ENCODE results near the gene ZBTB7A. TPM values are rescaled to one million over a fixed set of nuclear protein-coding genes. Genes with fewer than 3 reads are reported as not detected.

The ZBTB7A gene
- total and polyA plus RNA-seq, 5 donors = 17.5 to 32.6 (median 30.9) TPM

DNA sequence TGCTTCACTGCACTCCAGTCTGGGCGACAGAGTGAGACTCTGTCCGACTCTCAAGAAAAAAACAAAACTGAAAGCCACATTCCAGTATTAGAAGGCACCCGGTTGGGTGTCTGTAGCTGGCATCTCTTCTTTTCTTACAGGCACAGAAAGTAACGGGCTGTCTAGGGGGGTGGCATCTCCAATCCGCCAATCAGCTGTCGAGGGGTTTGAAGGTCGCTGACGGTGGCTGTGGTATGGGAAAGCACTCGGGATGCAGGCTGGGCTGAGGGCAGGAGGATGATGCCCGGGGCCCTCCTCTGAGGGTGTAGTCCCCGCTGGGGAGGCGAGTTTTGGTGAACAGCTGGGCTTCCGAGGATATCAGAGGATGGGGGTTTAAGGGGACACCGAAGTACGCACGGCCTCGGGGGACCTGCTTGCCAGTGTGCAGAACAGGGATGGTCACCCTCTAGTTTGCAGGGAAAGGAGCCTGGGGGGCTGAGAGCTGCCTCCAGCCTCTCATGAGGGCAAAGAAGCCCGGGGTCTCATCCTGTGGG, 27.0 kb upstream of the ZBTB7A start:
- H3K27me3 ChIP-seq (ENCODE audit: control insufficient read depth, insufficient read depth) = no peaks in the 10 kb centered on the region
- no peak overlapping the region for H3K4me3 ChIP-seq (ENCODE audit: low read length)
- intact Hi-C loops (cut with DNase I) = no loop called here
- WGBS = 95% methylated on average over 18 of the region's 18 CpGs
- H3K9me3 ChIP-seq (ENCODE audit: control insufficient read depth, low read length) = no peaks in the 10 kb centered on the region
- no peak overlapping the region for H3K27ac ChIP-seq (ENCODE audit: low read length)
- H3K4me1 ChIP-seq (ENCODE audit: control insufficient read depth, insufficient read depth, low read length) = no peaks in the 10 kb centered on the region
- no peak for ATAC-seq
- no peak for DNase-seq

DNA sequence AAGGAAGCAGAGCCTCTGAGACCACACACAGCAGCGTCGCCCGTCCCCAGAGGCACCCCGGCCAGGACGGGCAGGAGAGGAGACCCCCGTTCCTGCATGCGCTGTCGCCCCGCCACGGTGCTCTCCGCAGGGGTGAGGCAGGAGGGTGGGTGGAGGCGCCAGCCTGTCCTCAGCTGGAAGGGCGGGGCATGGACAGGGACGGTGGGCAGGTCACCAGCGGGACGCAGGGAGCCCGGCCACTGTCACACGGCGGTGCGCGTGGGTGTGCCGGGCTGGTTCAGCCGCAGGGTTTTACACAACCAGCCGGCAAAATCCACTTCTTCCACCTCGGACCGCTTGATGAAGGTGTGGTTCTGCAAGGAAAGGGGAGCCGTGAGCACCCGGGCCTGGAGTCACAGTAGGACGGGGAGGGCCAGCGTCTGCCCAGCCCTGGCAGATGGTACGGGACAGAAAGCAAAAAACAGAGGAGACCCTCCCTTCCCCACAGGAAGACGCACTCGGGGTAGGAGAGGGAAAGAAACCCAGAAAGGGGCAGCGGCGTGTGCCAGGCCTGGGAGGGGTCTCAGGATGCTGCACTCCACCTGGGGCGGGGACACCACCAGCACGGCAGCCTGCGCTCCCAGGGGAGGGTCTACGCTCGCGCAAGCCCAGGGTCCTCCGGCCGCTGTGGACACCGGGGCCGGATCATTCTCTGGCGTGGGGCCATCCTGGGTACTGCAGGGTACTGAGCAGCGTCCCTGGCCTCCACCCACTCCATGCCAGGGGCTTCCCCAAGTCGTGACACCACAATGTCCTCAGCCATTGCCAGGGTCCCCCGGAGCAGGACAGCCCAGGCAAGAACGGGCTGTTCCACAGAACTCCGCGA, 23.9 kb upstream of the ZBTB7A start:
- 91% methylated on average over 52 of the region's 52 CpGs for WGBS
- H3K9me3 ChIP-seq (ENCODE audit: control insufficient read depth, low read length) = no peaks in the 10 kb centered on the region
- H3K27me3 ChIP-seq (ENCODE audit: control insufficient read depth, insufficient read depth) = no peaks in the 10 kb centered on the region
- no peak overlapping the region for H3K27ac ChIP-seq (ENCODE audit: low read length)
- ATAC-seq (no peak), DNase-seq (peak in 1 of 3 donors; percentile 72)
- H3K4me3 ChIP-seq (ENCODE audit: low read length) = no peak overlapping the region
- H3K4me1 ChIP-seq (ENCODE audit: control insufficient read depth, insufficient read depth, low read length) = no peaks in the 10 kb centered on the region
- intact Hi-C loops (cut with DNase I) = no loop called here

DNA sequence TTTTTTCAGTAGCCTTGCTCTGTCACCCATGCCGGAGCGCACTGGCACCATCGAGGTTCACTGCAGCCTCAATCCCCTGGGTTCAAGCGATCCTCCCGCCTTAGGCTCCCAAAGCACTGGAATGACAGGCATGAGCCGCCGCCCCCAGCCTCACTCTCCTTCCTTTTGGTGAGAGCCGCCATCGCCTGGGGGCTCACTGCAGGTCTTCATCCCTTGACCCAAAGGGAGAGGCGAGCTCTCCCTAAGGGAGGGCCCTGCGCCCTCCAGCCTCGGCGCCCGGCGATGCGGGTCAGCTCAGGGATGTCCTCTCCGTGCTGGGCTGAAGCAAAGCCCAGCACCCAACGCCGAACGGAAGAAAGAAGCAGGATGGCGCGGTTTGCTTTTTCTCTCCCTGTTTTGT, 23.2 kb upstream of the ZBTB7A start:
- intact Hi-C loops (cut with DNase I) = no loop called here
- DNase-seq (no peak), ATAC-seq (no peak)
- Histone ChIP-seq H3K4me3 (ENCODE audit: low read length) (no peak overlapping the region), H3K4me1 (ENCODE audit: control insufficient read depth, insufficient read depth, low read length) (no peaks in the 10 kb centered on the region), H3K27me3 (ENCODE audit: control insufficient read depth, insufficient read depth) (no peaks in the 10 kb centered on the region), H3K27ac (ENCODE audit: low read length) (no peak overlapping the region), H3K9me3 (ENCODE audit: control insufficient read depth, low read length) (no peaks in the 10 kb centered on the region)
- 92% methylated on average over 22 of the region's 22 CpGs for WGBS

DNA sequence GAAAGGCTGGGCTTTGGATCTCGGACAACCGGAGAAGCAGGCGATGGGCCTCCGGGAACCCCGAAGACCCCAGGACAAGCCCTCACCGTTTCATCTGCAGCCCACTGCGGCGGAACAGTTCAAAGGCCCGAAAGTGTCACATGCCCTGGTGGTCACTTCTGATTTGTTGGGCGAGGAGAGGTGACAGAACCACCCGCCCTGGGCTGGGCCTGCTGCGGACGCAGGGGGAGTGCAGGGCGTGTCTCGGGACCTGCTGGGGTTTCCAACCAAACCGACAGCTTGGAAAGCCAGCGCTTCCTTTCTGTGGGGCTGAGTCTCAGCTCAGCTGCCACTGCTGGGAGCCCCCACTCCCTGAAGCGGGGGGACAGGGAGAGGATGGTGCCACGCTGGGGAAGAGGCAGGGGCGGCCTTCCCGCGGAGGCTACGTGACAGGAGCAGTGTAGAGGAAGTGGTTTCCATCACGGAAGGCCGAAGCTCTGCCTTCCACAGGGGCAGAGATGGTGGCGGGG, 22.8 kb upstream of the ZBTB7A start:
- peak overlapping the region; percentile 22 for H3K27ac ChIP-seq (ENCODE audit: low read length)
- H3K27me3 ChIP-seq (ENCODE audit: control insufficient read depth, insufficient read depth) = no peaks in the 10 kb centered on the region
- 73% methylated on average over 26 of the region's 26 CpGs for WGBS
- H3K4me1 ChIP-seq (ENCODE audit: control insufficient read depth, insufficient read depth, low read length) = peaks cover 2% of the 10 kb centered on the region
- no peak for DNase-seq
- ATAC-seq = peak; percentile 14 to 35
- H3K4me3 ChIP-seq (ENCODE audit: low read length) = no peak overlapping the region
- no peaks in the 10 kb centered on the region for H3K9me3 ChIP-seq (ENCODE audit: control insufficient read depth, low read length)
- intact Hi-C loops (cut with DNase I) = no loop called here

DNA sequence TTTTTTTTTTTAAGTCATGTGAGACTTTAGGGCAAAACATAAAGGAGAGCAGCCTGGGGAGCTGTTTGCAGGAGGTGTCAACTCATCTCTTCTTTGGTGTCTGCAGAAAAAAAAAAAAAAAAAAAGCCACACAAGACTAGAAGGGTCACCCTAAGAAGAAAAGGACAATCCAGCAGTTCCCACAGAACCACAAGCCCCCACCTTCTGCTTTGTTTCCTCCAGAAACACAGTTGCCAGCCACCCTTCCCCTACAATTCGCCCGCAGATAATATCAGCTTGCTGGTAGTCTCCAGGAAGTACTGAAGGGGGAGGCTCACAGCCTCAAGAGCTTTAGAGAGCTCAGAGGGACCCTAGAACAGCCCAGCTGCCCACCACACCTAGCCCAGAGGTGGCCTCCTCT, 22.3 kb upstream of the ZBTB7A start:
- ATAC-seq (peak; percentile 2 to 20), DNase-seq (no peak)
- no peak overlapping the region for H3K4me3 ChIP-seq (ENCODE audit: low read length)
- H3K27ac ChIP-seq (ENCODE audit: low read length) = peak overlapping the region; percentile 22
- no peaks in the 10 kb centered on the region for H3K9me3 ChIP-seq (ENCODE audit: control insufficient read depth, low read length)
- peaks cover 3% of the 10 kb centered on the region for H3K4me1 ChIP-seq (ENCODE audit: control insufficient read depth, insufficient read depth, low read length)
- intact Hi-C loops (cut with DNase I) = no loop called here
- 63% methylated on average over 2 of the region's 2 CpGs for WGBS
- H3K27me3 ChIP-seq (ENCODE audit: control insufficient read depth, insufficient read depth) = no peaks in the 10 kb centered on the region

DNA sequence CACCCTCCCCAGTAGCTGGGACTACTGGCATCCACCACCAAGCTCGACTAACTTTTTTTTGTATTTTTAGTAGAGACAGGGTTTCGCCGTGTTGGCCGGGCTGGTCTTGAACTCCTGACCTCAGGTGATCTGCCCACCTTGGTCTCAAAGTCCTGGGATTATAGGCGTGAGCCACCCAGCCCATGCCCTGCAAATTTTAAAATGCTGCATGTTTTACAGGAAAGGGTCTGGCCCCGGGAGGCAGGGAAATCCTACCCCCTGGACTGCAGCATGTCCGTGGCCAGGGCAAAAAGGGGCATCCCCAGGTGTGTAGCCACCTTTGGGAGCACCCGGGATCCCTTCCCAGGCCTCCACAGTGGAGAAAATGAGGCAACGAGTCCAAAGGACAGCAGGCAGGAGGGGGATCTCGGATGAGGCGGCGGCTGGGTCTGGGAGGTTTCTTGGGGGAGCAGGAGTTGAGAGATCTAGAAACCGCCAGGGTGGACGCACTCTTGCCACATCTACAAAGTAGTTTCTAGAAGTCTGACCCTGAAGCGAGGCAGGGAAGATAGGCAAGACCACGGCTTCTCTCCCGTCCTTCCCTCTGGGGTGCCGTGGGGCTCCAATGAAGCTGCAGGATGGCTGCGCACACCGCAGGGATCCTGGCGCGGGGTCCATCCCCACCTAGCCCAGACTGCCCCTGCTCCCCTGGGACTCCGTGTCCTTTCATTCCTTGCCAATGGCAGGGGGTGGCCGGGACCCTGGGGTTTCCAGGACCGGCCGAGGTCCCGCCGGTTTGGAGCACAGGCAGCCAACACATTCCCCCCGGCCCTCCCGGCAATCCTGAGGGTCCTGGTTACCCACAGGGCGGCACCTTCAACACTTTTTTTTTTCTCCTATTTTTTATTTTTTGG, 21.3 kb upstream of the ZBTB7A start:
- Histone ChIP-seq H3K4me3 (ENCODE audit: low read length) (no peak overlapping the region), H3K9me3 (ENCODE audit: control insufficient read depth, low read length) (no peaks in the 10 kb centered on the region), H3K27ac (ENCODE audit: low read length) (no peak overlapping the region), H3K27me3 (ENCODE audit: control insufficient read depth, insufficient read depth) (no peaks in the 10 kb centered on the region), H3K4me1 (ENCODE audit: control insufficient read depth, insufficient read depth, low read length) (peaks cover 3% of the 10 kb centered on the region)
- WGBS = 83% methylated on average over 31 of the region's 31 CpGs
- ATAC-seq (no peak), DNase-seq (no peak)
- intact Hi-C loops (cut with DNase I) = no loop called here

DNA sequence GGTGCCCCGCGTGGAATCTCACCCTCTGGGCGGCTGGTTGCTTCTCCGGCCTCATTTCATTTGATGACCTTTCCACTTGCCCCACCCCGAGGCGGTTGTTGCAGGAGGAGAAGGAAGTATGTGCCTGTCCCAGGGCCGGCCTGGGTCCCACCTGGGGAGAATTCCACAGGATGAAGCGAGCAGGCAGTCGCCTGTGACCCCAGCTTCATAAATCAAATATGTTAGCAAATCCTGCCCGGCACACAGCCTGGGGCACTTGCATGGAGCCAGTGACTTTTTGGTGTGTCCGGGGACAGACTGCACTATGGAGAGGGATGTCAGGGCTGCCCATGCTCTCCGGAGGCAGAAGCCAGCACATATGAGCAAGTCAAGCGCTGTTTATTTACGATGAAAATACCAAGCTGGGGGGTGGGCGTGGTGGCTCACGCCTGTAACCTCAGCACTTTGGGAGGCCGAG, 19.7 kb upstream of the ZBTB7A start:
- peaks cover 3% of the 10 kb centered on the region for H3K4me1 ChIP-seq (ENCODE audit: control insufficient read depth, insufficient read depth, low read length)
- H3K4me3 ChIP-seq (ENCODE audit: low read length) = no peak overlapping the region
- no peak for DNase-seq
- H3K27me3 ChIP-seq (ENCODE audit: control insufficient read depth, insufficient read depth) = no peaks in the 10 kb centered on the region
- intact Hi-C loops (cut with DNase I) = no loop called here
- H3K27ac ChIP-seq (ENCODE audit: low read length) = no peak overlapping the region
- no peak for ATAC-seq
- no peaks in the 10 kb centered on the region for H3K9me3 ChIP-seq (ENCODE audit: control insufficient read depth, low read length)
- 60% methylated on average over 17 of the region's 17 CpGs for WGBS

DNA sequence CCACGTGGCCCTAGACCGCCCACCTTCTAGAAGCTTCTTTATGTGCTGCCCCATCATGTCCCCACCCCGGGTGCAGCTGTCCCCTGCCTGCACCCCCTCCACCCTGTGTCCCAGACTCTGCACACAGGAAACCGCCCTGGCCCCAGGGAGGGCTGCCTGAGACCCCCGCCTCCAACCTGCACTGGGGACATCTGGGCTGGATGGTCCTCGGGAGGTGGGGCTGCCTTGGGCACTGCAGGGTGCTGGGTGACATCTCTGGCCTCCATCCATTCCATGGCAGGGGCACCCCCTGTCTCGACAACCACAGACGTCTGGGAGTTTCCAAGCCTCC, 17.8 kb upstream of the ZBTB7A start:
- peak in 1 of 2 donors; percentile 22 for ATAC-seq
- no peak for DNase-seq
- 61% methylated on average over 8 of the region's 8 CpGs for WGBS
- intact Hi-C loops (cut with DNase I) = no loop called here
- H3K27ac ChIP-seq (ENCODE audit: low read length) = no peak overlapping the region
- H3K9me3 ChIP-seq (ENCODE audit: control insufficient read depth, low read length) = no peaks in the 10 kb centered on the region
- peaks cover 3% of the 10 kb centered on the region for H3K4me1 ChIP-seq (ENCODE audit: control insufficient read depth, insufficient read depth, low read length)
- no peaks in the 10 kb centered on the region for H3K27me3 ChIP-seq (ENCODE audit: control insufficient read depth, insufficient read depth)
- no peak overlapping the region for H3K4me3 ChIP-seq (ENCODE audit: low read length)

DNA sequence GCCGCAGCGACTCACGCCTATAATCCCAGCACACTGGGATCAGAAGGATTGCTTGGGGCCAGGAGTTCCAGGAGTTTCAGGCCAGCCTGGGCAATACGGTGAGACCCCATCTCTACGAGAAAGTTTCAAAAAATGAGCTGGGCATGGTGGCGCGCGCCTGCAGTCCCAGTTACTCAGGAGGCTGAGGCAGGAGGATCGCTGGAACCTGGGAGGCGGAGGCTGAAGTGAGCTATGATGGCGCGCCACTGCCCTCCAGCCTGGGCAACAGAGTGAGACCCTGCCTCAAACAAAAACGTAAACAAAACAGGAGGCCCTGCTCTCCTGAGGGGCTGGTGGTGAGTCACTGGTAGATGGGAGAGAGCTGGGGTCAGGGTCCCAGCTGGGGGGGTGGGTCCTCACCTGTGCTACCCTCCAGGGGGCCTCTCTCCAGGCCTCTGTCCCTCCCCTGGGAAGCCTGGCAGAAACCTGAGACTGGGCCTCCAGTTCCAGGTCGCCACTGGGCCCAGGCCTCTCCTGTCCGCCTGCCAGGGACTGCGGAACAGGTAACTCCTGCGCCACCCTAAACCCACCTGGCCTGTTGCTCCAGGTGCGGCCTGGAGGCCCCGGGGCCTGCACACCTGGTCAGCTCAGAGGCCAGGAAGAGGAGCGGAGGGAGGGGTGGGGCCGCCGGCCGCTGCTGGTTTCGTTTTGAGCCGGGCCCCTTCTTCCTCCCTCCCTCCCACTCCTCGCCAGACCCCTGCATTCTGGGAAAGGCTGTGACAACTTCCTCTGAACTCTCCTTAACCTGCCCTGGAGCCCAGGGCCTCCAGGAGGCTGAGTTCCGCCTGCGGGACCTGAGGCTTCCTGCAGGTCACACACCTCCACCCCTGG, 17.2 kb upstream of the ZBTB7A start:
- no peaks in the 10 kb centered on the region for H3K27me3 ChIP-seq (ENCODE audit: control insufficient read depth, insufficient read depth)
- ATAC-seq (peak in 1 of 2 donors; percentile 31), DNase-seq (no peak)
- peaks cover 3% of the 10 kb centered on the region for H3K4me1 ChIP-seq (ENCODE audit: control insufficient read depth, insufficient read depth, low read length)
- H3K9me3 ChIP-seq (ENCODE audit: control insufficient read depth, low read length) = no peaks in the 10 kb centered on the region
- intact Hi-C loops (cut with DNase I) = no loop called here
- WGBS = 61% methylated on average over 28 of the region's 28 CpGs
- H3K27ac ChIP-seq (ENCODE audit: low read length) = no peak overlapping the region
- H3K4me3 ChIP-seq (ENCODE audit: low read length) = no peak overlapping the region

DNA sequence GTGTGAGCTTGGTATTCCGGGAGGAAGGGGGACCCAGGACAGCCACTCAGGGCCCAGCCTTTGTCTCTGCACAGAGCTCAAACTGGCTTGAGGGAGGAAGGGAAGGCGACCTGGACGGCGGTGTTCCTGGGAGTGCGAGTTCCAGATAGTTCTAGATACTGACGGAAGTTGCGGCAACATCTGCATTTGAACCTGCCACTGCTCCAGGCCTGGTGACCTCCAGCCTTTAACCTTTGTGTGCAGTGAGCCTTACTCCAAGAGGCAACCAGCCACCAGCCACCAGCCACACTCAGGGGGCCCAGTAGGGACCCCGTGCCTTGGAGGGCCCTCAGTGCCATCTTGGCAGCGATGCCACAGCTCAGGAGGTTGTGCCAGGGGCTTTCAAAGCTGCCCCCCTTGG, 15.5 kb upstream of the ZBTB7A start:
- DNase-seq = no peak
- no peak for ATAC-seq
- intact Hi-C loops (cut with DNase I) = no loop called here
- H3K4me3 ChIP-seq (ENCODE audit: low read length) = no peak overlapping the region
- no peak overlapping the region for H3K27ac ChIP-seq (ENCODE audit: low read length)
- no peaks in the 10 kb centered on the region for H3K9me3 ChIP-seq (ENCODE audit: control insufficient read depth, low read length)
- H3K4me1 ChIP-seq (ENCODE audit: control insufficient read depth, insufficient read depth, low read length) = peaks cover 3% of the 10 kb centered on the region
- WGBS = 71% methylated on average over 9 of the region's 9 CpGs
- no peaks in the 10 kb centered on the region for H3K27me3 ChIP-seq (ENCODE audit: control insufficient read depth, insufficient read depth)
